HepG2 (cell line): ENCODE results near the gene VAC14. TPM values are rescaled to one million over a fixed set of nuclear protein-coding genes. Genes with fewer than 3 reads are reported as not detected.

ENCODE experiments used
- ATAC-seq: fragments of 200-7000 bp; cut with Tn5 transposase; 3 replicates; pipeline ENCODE4 v1.9.1; 2020; ENCODE audit warnings: mild to moderate bottlenecking, moderate library complexity
- BruUV-seq: library from RNA; stranded (reverse); fragments of 400-500 nt; replicated peaks from 2 replicates; lab custom pipeline; 2021; lab: Mats Ljungman, UMichigan
- CTCF ChIA-PET: fragments of 300-600 bp; formaldehyde crosslinking; extraction: SDS; loops from one replicate; lab custom pipeline; 2021; ENCODE audit warnings: low total read pairs, inconsistent platforms, low intra/inter-chr PET ratio; lab: Yijun Ruan, JAX
- POLR2A ChIA-PET: fragments of 350-600 bp; sonication (Branson Sonifier 250); formaldehyde crosslinking; loops from one replicate; lab custom pipeline; 2020; ENCODE audit warnings: antibody characterized with exemption, inconsistent platforms; lab: Yijun Ruan, JAX
- DNase-seq: peaks from one replicate; pipeline ENCODE4 v3.0.0-alpha.2; 2015; ENCODE audit warnings: low spot score
- FAIRE-seq: peaks from 3 replicates; lab custom pipeline; 2011; peaks lifted over from hg19 to GRCh38; lab: Jason Lieb, UNC
- H2AFZ ChIP-seq: one replicate; pipeline ENCODE4 v1.6.1; 2011; ENCODE audit warnings: low read length, inconsistent platforms
- H3K27ac ChIP-seq: fragments of 300-600 bp; 3 replicates; pipeline ENCODE4 v1.8.0; 2011; ENCODE audit warnings: mixed run types, mild to moderate bottlenecking, mixed read lengths, low read length, inconsistent platforms; ENCODE audit not compliant: insufficient read depth; ENCODE audit errors: extremely low read length
- H3K27me3 ChIP-seq, 2 experiments: fragments of 200-600 bp in 1 of 2; 2 replicates in 1 of 2; 3 replicates in 1 of 2; pipeline versions ENCODE4 v1.6.0 to v1.8.0; 2011; ENCODE audit warnings: low read length in 2 of 2, mild to moderate bottlenecking in 2 of 2, moderate library complexity in 2 of 2, inconsistent platforms in 1 of 2; ENCODE audit not compliant: insufficient read depth in 2 of 2, control insufficient read depth in 1 of 2
- H3K36me3 ChIP-seq, 2 experiments: fragments of 200-600 bp in 1 of 2; replicated peaks in 1 of 2; 2 replicates in 1 of 2; 3 replicates in 1 of 2; pipeline versions ENCODE4 v1.5.1 to v1.8.0; 2011; ENCODE audit warnings: low read length in 2 of 2, inconsistent platforms in 1 of 2; ENCODE audit not compliant: insufficient read depth in 2 of 2, control insufficient read depth in 1 of 2
- H3K4me1 ChIP-seq: 2 replicates; pipeline ENCODE4 v1.5.1; 2012; ENCODE audit warnings: low read length, inconsistent platforms; ENCODE audit not compliant: insufficient read depth
- H3K4me2 ChIP-seq: 2 replicates; pipeline ENCODE4 v1.6.0; 2011; ENCODE audit warnings: low read depth, low read length, inconsistent platforms
- H3K4me3 ChIP-seq, 3 experiments: fragments of 200-600 bp in 1 of 3; sonication (generic), shearing (Covaris generic) in 1 of 3; replicated peaks in 1 of 3; 2 replicates each; pipeline ENCODE4 v1.5.1; 2011 to 2016; ENCODE audit warnings: low read length in 3 of 3, inconsistent platforms in 2 of 3, low read depth in 2 of 3, mild to moderate bottlenecking in 2 of 3, control low read depth in 1 of 3, mixed read lengths in 1 of 3; ENCODE audit not compliant: insufficient read depth in 1 of 3
- H3K79me2 ChIP-seq: one replicate; pipeline ENCODE4 v1.6.1; 2011; ENCODE audit warnings: low read length, inconsistent platforms; ENCODE audit not compliant: insufficient read depth
- H3K9ac ChIP-seq: 2 replicates; pipeline ENCODE4 v1.6.0; 2011; ENCODE audit warnings: mild to moderate bottlenecking, low read depth, low read length, inconsistent platforms; ENCODE audit not compliant: insufficient read depth
- H3K9me3 ChIP-seq: 2 replicates; pipeline ENCODE4 v1.5.1; 2012; ENCODE audit warnings: mild to moderate bottlenecking, low read length
- H4K20me1 ChIP-seq: 2 replicates; pipeline ENCODE4 v1.6.0; 2011; ENCODE audit warnings: inconsistent platforms, mild to moderate bottlenecking, low read length, moderate library complexity; ENCODE audit not compliant: insufficient read depth
- AGO2 ChIP-seq: fragments of 200-400 bp; formaldehyde crosslinking; optimal IDR thresholded peaks from 2 replicates; pipeline ENCODE3; 2017; ENCODE audit warnings: mild to moderate bottlenecking, low read depth, low read length, moderate library complexity
- ATF7-NPFF ChIP-seq: sonication (generic); formaldehyde crosslinking; IDR thresholded peaks from 2 replicates; pipeline ENCODE4 v1.8.1; 2023; ENCODE audit warnings: mild to moderate bottlenecking, low read depth, missing genetic modification reagents, moderate library complexity
- CTCF ChIP-seq: sonication (generic); formaldehyde crosslinking; IDR thresholded peaks from 2 replicates; pipeline ENCODE4 v1.5.0; 2020; ENCODE audit warnings: mild to moderate bottlenecking, missing genetic modification reagents, moderate library complexity
- DNMT1 ChIP-seq: sonication (generic); formaldehyde crosslinking; IDR thresholded peaks from 2 replicates; pipeline ENCODE4 v1.5.1; 2020; ENCODE audit warnings: mild to moderate bottlenecking, missing genetic modification reagents
- GFI1 ChIP-seq: sonication (generic); formaldehyde crosslinking; IDR thresholded peaks from 2 replicates; pipeline ENCODE4 v1.5.0; 2020; ENCODE audit warnings: missing genetic modification reagents, mild to moderate bottlenecking, borderline replicate concordance
- HES4 ChIP-seq: sonication (generic); formaldehyde crosslinking; IDR thresholded peaks from 2 replicates; pipeline ENCODE4 v1.9.0; 2021; ENCODE audit warnings: mild to moderate bottlenecking, missing genetic modification reagents, borderline replicate concordance
- HNRNPL ChIP-seq: fragments of 200-400 bp; formaldehyde crosslinking; IDR thresholded peaks from 2 replicates; pipeline ENCODE4 v1.6.1; 2017; ENCODE audit warnings: mild to moderate bottlenecking, low read depth, low read length
- HOXA3 ChIP-seq: sonication (generic); formaldehyde crosslinking; IDR thresholded peaks from 2 replicates; pipeline ENCODE4 v1.5.0; 2020; ENCODE audit warnings: missing genetic modification reagents
- RAD21 ChIP-seq: fragments of 450-650 bp; formaldehyde crosslinking; IDR thresholded peaks from 2 replicates; pipeline ENCODE4 v1.5.0; 2020; ENCODE audit warnings: mild to moderate bottlenecking
- RBFOX2 ChIP-seq: fragments of 200-400 bp; formaldehyde crosslinking; IDR thresholded peaks from 2 replicates; pipeline ENCODE4 v1.6.1; 2017; ENCODE audit warnings: low read depth, mild to moderate bottlenecking, low read length
- RBM22 ChIP-seq: fragments of 200-400 bp; formaldehyde crosslinking; optimal IDR thresholded peaks from 2 replicates; pipeline ENCODE3; 2017; ENCODE audit warnings: mild to moderate bottlenecking, low read length, moderate library complexity
- TGIF2 ChIP-seq: IDR thresholded peaks from 2 replicates; pipeline ENCODE4 v1.6.1; 2016; ENCODE audit warnings: control low read depth, missing compliant biosample characterization
- ZBTB33 ChIP-seq: sonication (generic); formaldehyde crosslinking; IDR thresholded peaks from 2 replicates; pipeline ENCODE4 v1.4.0; 2020; ENCODE audit warnings: missing genetic modification reagents
- ZKSCAN5 ChIP-seq: sonication (generic); formaldehyde crosslinking; IDR thresholded peaks from 2 replicates; pipeline ENCODE4 v1.5.1; 2020; ENCODE audit warnings: mild to moderate bottlenecking, missing genetic modification reagents
- WGBS: methylation state at CpG from one replicate; pipeline ENCODE4 v1.1.6; 2017; ENCODE audit warnings: low lambda C conversion rate; 5-methylcytosine and 5-hydroxymethylcytosine counted together
- in situ Hi-C: cut with HindIII; loops from 2 replicates; pipeline ENCODE4 v1.10.0; 2017; ENCODE audit warnings: low pct_unique_long_range_greater_than_20kb; ENCODE audit not compliant: extremely low pct_ligation_motif_present
- intact Hi-C: fragments of 100-400 bp; cut with micrococcal nuclease; formaldehyde crosslinking; loops from one replicate; pipeline ENCODE4 v1.10.0; 2022; ENCODE audit not compliant: unreplicated experiment
- polyA plus RNA-seq, 8 experiments: library from polyadenylated mRNA; depleted of rRNA in 3 of 8; stranded (reverse) in 7 of 8; unstranded in 1 of 8; fragments of >200 nt; fragmentation: Illumina TruSeq in 4 of 8; extraction: Trizol in 4 of 8; gene quantifications; 2 replicates each; pipeline versions ENCODE4 v1.2.1 to v1.2.3, GENCODE V29; 2011 to 2016; ENCODE audit warnings: low read depth in 4 of 8, missing spikeins in 1 of 8, mixed read lengths in 1 of 8; ENCODE audit not compliant: insufficient read depth in 1 of 8
- total RNA-seq, 5 experiments: library from RNA; depleted of rRNA; stranded (reverse); fragments of >200 nt; fragmentation: Illumina TruSeq; extraction: Trizol; gene quantifications; 2 replicates each; pipeline ENCODE4 v1.2.3, GENCODE V29; 2016; ENCODE audit warnings: low read depth in 1 of 5

The VAC14 gene
- total and polyA plus RNA-seq, 2 of the 13 experiments (the other 11 are each of a cell fraction or from before 2014, with no cell fraction given), result 23.5 to 24.6 TPM

- Histone ChIP-seq H3K27ac (peak overlapping the region; percentile 91), H3K4me1 (peaks cover 39% of the 10 kb centered on the region), H3K27me3 (no peaks in the 10 kb centered on the region; a peak in 1 of 5 replicates), H4K20me1 (peaks cover 15% of the 10 kb centered on the region; the same call in 1 of the 2 replicates), H3K79me2 (peaks cover 59% of the 10 kb centered on the region), H3K4me3 (no peak overlapping the region; a peak in 1 of 6 replicates), H2AFZ (no peak overlapping the region), H3K4me2 (no peak overlapping the region), H3K36me3 (peaks cover 51 to 65% of the 10 kb centered on the region in 2 experiments), H3K9me3 (no peaks in the 10 kb centered on the region), H3K9ac (0 out of 2 replicates have a peak overlapping the region, but pooled peaks have one; percentile 95)
- FAIRE-seq (no peak), DNase-seq (no peak), ATAC-seq (no peak)
- WGBS, result 96% methylated on average over 76 of the region's 80 CpGs
- in situ Hi-C loops, result no loop called here
- peak; percentile 80 for TF ChIP-seq RBM22
- TF ChIP-seq HNRNPL, result 0 out of 2 replicates have a peak, but pooled peaks have one; percentile 57
- TF ChIP-seq ZBTB33 (CRISPR knock-in tag), result peak; percentile 90
- peak; percentile 58; the same call in 1 of the 2 replicates for TF ChIP-seq RAD21 (CRISPR knock-in tag)
- TF ChIP-seq ATF7-NPFF (CRISPR knock-in tag), result 0 out of 2 replicates have a peak, but pooled peaks have one; percentile 19
- TF ChIP-seq HES4, result no peak
- no peak for TF ChIP-seq ZKSCAN5 (CRISPR knock-in tag)
- peak; percentile 87 for TF ChIP-seq RBFOX2
- TF ChIP-seq DNMT1 (CRISPR knock-in tag), result 0 out of 2 replicates have a peak, but pooled peaks have one; percentile 47
- peak; percentile 89 for TF ChIP-seq AGO2
- TF ChIP-seq CTCF (CRISPR knock-in tag), result peak; percentile 26; the same call in 1 of the 2 replicates
- no peak for TF ChIP-seq GFI1 (CRISPR knock-in tag)
- TF ChIP-seq HOXA3 (CRISPR knock-in tag), result peak; percentile 45; the same call in 1 of the 2 replicates
- 0 out of 2 replicates have a peak, but pooled peaks have one; percentile 39 for TF ChIP-seq TGIF2 (CRISPR knock-in tag)
- ChIA-PET POLR2A (interaction anchor here (1.1 to 18.7 kb wide), 4 partner anchors 20 to 66 kb away, joined by 3 to 536 read pairs (median 111); no protein-coding TSS in a partner anchor), CTCF (interaction anchor here (0.9 to 3.0 kb wide), 2 partner anchors 59 to 91 kb away, joined by 5 to 21 read pairs; no protein-coding TSS in a partner anchor)
- no TSS peak for BruUV-seq
- intact Hi-C loops, result no loop called here
Observed at GRCh38 chr16:70679671-70680494, 121.1 kb downstream of the VAC14 start.
